GM08714 (cell line): ENCODE measurements around the gene CYP1A2.

Experiments used
- H3K4me3 ChIP-seq: fragments of 200-500 bp; sonication (Bioruptor generic); 2 replicates; pipeline ENCODE4 v1.5.1; 2014; ENCODE audit warnings: mild to moderate bottlenecking, low read length, inconsistent platforms
- ZNF274 ChIP-seq: IDR thresholded peaks from 2 replicates; pipeline ENCODE4 v1.6.1; 2012; ENCODE audit warnings: mild to moderate bottlenecking, low read depth, low read length

Gene CYP1A2

GRCh38 chr15:74786551-74787165 is 38.0 kb downstream of the CYP1A2 start:
- no peak for TF ChIP-seq ZNF274
- peak overlapping the region; percentile 93; the same call in 1 of the 2 replicates for H3K4me3 ChIP-seq

- peak overlapping the region; percentile 93; the same call in 1 of the 2 replicates for H3K4me3 ChIP-seq
- TF ChIP-seq ZNF274: no peak
Observed at GRCh38 chr15:74787251-74788041, 38.8 kb downstream of the CYP1A2 start.

GRCh38 chr15:74788042-74788682 is 39.5 kb downstream of the CYP1A2 start:
- TF ChIP-seq ZNF274: no peak
- H3K4me3 ChIP-seq: peak overlapping the region; percentile 65; the same call in 1 of the 2 replicates

- no peak for TF ChIP-seq ZNF274
- peak overlapping the region; percentile 65; the same call in 1 of the 2 replicates for H3K4me3 ChIP-seq
Observed at GRCh38 chr15:74788683-74789151, 40.1 kb downstream of the CYP1A2 start.

GRCh38 chr15:74789171-74789631 is 40.6 kb downstream of the CYP1A2 start:
- no peak for TF ChIP-seq ZNF274
- peak overlapping the region; percentile 65; the same call in 1 of the 2 replicates for H3K4me3 ChIP-seq

GRCh38 chr15:74789741-74790079 is 41.1 kb downstream of the CYP1A2 start:
- TF ChIP-seq ZNF274: no peak
- H3K4me3 ChIP-seq: peak overlapping the region; percentile 65; the same call in 1 of the 2 replicates

- peak overlapping the region; percentile 65; the same call in 1 of the 2 replicates for H3K4me3 ChIP-seq
- no peak for TF ChIP-seq ZNF274
Observed at GRCh38 chr15:74790080-74790916, 41.7 kb downstream of the CYP1A2 start.

GRCh38 chr15:74791007-74791406 is 42.4 kb downstream of the CYP1A2 start:
- no peak overlapping the region; the same call in 1 of the 2 replicates for H3K4me3 ChIP-seq
- TF ChIP-seq ZNF274: no peak

- no peak overlapping the region for H3K4me3 ChIP-seq
- no peak for TF ChIP-seq ZNF274
Observed at GRCh38 chr15:74791667-74792066, 43.0 kb downstream of the CYP1A2 start.

- no peak overlapping the region for H3K4me3 ChIP-seq
- no peak for TF ChIP-seq ZNF274
Observed at GRCh38 chr15:74792227-74793016, 43.8 kb downstream of the CYP1A2 start.

- no peak for TF ChIP-seq ZNF274
- no peak overlapping the region for H3K4me3 ChIP-seq
Observed at GRCh38 chr15:74793135-74794028, 44.7 kb downstream of the CYP1A2 start.
